Neural cell (in vitro differentiated cells): Measurements from ENCODE around the gene HENMT1.
"Not testable (repeated sequence)": the region's sequence is repeated elsewhere in the genome, so short reads cannot be mapped to it uniquely, and the experiment has no call there.

Experiments used
- EP300 ChIP-seq: fragments of 450-650 bp; conservative IDR thresholded peaks from 2 replicates; pipeline ENCODE4 v1.6.1; 2014; ENCODE audit warnings: antibody characterized with exemption, mild to moderate bottlenecking, moderate library complexity; ENCODE audit not compliant: poor library complexity, severe bottlenecking
- POLR2AphosphoS5 ChIP-seq: IDR thresholded peaks from 2 replicates; pipeline ENCODE4 v1.6.1; 2012
- RAD21 ChIP-seq: fragments of 450-650 bp; conservative IDR thresholded peaks from 2 replicates; pipeline ENCODE4 v1.6.1; 2014; ENCODE audit warnings: antibody characterized with exemption, mild to moderate bottlenecking, moderate library complexity
- TF ChIP-seq, protein P1 (sequence below): fragments of 450-650 bp; IDR thresholded peaks from 2 replicates; pipeline ENCODE4 v1.5.1; 2014; ENCODE audit warnings: antibody characterized with exemption, mild to moderate bottlenecking, moderate library complexity; ENCODE audit not compliant: poor library complexity, severe bottlenecking
- TF ChIP-seq, protein P2 (sequence below): IDR thresholded peaks from 2 replicates; pipeline ENCODE4 v1.6.1; 2012; ENCODE audit warnings: borderline replicate concordance

DNA sequence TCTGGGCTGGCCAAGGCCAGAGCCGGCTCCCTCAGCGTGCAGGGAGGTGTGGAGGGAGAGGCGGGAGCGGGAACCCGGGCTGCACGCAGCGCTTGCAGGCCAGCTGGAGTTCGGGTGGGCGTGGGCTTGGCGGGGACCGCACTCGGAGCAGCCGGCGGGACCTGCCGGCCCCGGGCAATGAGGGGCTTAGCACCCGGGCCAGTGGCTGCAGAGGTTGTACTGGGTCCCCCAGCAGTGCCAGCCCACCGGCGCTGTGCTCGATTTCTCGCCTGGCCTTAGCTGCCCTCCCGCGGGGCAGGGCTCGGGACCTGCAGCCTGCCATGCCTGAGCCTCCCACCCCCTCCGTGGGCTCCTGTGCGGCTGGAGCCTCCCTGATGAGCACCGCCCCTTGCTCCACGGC, 6.5 kb upstream of the HENMT1 start:
- TF ChIP-seq, protein P1, sequence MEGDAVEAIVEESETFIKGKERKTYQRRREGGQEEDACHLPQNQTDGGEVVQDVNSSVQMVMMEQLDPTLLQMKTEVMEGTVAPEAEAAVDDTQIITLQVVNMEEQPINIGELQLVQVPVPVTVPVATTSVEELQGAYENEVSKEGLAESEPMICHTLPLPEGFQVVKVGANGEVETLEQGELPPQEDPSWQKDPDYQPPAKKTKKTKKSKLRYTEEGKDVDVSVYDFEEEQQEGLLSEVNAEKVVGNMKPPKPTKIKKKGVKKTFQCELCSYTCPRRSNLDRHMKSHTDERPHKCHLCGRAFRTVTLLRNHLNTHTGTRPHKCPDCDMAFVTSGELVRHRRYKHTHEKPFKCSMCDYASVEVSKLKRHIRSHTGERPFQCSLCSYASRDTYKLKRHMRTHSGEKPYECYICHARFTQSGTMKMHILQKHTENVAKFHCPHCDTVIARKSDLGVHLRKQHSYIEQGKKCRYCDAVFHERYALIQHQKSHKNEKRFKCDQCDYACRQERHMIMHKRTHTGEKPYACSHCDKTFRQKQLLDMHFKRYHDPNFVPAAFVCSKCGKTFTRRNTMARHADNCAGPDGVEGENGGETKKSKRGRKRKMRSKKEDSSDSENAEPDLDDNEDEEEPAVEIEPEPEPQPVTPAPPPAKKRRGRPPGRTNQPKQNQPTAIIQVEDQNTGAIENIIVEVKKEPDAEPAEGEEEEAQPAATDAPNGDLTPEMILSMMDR, result not testable (repeated sequence)
- not testable (repeated sequence) for TF ChIP-seq POLR2AphosphoS5, RAD21, EP300
- TF ChIP-seq, protein P2, sequence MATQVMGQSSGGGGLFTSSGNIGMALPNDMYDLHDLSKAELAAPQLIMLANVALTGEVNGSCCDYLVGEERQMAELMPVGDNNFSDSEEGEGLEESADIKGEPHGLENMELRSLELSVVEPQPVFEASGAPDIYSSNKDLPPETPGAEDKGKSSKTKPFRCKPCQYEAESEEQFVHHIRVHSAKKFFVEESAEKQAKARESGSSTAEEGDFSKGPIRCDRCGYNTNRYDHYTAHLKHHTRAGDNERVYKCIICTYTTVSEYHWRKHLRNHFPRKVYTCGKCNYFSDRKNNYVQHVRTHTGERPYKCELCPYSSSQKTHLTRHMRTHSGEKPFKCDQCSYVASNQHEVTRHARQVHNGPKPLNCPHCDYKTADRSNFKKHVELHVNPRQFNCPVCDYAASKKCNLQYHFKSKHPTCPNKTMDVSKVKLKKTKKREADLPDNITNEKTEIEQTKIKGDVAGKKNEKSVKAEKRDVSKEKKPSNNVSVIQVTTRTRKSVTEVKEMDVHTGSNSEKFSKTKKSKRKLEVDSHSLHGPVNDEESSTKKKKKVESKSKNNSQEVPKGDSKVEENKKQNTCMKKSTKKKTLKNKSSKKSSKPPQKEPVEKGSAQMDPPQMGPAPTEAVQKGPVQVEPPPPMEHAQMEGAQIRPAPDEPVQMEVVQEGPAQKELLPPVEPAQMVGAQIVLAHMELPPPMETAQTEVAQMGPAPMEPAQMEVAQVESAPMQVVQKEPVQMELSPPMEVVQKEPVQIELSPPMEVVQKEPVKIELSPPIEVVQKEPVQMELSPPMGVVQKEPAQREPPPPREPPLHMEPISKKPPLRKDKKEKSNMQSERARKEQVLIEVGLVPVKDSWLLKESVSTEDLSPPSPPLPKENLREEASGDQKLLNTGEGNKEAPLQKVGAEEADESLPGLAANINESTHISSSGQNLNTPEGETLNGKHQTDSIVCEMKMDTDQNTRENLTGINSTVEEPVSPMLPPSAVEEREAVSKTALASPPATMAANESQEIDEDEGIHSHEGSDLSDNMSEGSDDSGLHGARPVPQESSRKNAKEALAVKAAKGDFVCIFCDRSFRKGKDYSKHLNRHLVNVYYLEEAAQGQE, result not testable (repeated sequence)
